HG03108 (cell line): ENCODE results near the gene STAT3.
"Not testable (repeated sequence)": the region's sequence is repeated elsewhere in the genome, so short reads cannot be mapped to it uniquely, and the experiment has no call there.

Experiments used
- ATAC-seq: cut with Tn5 transposase; IDR thresholded peaks from one replicate; pipeline ENCODE4 v1.9.1; 2021; ENCODE audit warnings: moderate library complexity; ENCODE audit not compliant: unreplicated experiment

Gene STAT3

DNA sequence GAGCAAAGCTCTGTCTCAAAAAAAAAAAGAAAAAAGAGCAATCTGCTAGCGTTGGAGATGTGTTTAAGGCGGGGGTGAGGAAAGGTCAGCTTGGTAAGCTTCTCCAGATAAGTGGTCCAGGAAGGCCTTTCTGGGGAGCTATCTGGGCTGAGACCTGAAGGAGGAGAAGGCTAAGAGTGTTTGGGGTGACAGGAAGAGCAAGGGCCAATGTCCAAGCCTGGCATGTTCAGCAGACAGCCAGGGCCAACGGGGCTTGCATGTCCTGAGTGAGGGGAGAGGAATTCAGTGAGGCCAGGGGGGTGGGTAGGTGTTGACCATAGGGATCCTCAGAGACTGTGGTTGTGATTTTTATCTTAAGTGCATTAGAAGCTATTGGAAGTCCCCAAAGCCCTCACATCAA is 84.5 kb downstream of the STAT3 start:
- ATAC-seq: no peak

DNA sequence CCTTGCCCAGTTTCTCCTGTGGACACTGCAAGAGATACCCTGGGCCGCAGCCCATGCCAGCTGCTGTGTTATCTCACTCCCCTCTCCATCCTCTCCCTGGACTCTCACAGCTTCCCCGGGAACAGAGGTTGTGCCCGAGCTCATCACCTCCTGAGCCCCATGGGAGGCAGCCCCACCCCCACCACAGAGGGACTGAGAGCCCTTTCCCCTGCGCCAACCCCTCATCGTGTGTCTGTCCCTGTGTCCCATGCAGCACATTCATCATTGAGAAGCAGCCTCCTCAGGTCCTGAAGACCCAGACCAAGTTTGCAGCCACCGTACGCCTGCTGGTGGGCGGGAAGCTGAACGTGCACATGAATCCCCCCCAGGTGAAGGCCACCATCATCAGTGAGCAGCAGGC is 87.2 kb downstream of the STAT3 start:
- no peak for ATAC-seq

DNA sequence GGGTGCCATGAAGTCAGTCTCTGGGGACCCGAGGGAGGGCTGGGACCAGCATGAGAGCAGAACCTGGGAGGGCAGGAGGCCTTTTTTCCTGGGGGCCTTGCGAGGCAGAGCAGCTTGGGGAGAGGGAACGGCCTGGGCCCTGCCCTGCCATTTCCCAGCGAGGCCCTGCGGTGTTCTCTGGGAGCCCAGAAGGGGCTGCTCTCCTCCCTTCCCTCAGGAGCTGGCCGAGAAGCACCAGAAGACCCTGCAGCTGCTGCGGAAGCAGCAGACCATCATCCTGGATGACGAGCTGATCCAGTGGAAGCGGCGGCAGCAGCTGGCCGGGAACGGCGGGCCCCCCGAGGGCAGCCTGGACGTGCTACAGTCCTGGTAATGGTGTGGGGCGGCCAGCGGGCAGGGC is 88.3 kb downstream of the STAT3 start:
- not testable (repeated sequence) for ATAC-seq

DNA sequence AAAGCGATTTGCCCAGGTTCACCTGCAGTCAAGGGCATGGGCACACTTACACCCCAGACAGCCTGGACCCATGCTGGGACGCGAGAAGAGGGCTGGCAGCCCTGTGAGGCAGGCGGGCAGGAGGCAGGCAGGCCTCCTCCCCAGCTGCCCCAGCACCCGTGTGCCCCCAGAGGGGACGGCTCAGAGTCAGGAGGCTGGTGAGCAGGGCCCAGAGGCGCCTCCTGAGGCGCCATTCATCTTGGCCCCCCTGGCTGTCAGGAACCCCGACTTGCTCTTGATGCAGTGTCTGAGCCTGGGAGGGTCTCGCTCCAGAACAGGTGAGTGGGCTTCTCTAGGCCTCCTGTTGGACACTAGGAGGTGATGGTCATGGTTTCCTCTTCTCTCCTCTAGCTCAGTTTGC is 88.9 kb downstream of the STAT3 start:
- not testable (repeated sequence) for ATAC-seq

DNA sequence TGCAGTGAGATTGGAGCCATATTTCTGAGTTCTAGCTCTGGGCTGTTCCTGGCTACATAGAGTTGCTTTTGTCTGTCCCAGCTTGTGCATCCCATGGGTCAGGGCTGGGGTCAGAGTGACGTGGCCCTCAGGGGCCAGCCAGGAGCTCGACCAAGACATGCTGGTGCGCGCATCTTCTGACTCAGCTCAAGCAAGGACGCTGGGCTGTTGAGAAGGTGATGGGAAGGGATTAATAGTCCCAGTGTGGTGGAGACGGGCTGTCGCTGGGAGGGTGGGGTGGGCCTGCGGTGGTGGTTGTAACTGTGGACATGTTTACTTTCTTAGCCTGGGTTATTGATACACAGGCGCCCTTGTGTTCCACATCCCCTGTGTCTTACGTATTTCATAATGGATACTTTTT is 90.5 kb downstream of the STAT3 start:
- not testable (repeated sequence) for ATAC-seq

DNA sequence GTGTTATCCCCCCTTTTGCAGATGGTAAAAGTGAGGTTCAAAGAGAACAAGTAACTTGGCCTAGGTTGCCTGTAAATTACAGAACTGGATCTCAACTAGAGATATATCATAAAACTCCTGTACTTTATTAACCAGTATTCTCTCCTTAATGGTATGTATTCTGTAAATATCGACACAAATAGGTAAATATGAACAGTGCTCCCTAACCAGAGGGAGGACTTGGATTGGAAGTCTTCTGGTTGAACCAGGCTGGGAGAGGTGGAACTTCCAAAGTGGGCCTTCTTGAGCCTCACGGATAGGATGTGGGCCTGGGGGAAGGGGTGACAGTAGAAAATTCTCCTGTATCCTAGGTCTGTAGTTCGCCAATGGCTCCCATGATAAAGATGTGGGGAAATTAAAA is 92.2 kb downstream of the STAT3 start:
- no peak for ATAC-seq

DNA sequence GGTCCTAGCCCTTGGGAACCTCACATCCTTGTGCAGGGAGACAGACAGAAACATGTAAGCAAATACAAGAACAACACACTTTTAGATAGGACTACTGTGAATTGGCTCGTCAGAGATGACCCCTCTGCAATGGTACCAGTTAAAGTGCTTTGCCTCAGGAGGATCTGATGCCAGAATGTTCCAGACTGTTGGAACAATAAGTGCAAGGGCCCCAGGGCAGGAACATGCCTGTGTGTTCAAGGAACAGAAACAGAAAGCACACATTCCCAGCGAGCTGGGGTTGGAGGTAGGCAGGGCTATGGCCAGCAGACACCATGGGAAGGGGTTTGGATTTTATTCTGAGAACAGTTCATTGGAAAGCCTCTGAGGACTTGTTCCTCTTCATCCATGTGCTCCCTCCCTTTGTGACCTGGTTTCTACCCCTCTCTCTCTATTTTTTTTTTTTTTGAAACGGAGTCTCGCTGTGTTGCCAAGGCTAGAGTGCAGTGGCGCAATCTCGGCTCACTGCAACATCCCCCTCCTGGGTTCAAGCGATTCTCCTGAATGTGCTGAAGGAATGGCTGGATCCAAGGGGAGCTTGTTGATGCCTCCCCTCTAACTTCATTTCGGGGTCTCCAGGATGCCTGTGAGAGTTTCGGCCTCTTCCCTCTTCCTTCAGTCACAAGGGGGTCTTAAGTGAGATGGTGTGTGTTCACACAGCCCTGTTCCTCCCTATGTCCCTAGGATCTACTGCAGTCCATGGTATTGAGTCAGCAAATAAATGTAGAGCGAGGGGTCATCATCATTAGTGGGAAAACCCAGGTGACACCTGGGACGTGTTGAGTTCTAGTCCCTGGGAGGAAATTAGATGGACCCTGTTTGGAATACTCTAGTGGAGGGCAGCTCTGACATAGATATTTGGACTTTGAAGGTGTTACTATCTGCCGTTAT is 93.5 kb downstream of the STAT3 start:
- no peak for ATAC-seq

DNA sequence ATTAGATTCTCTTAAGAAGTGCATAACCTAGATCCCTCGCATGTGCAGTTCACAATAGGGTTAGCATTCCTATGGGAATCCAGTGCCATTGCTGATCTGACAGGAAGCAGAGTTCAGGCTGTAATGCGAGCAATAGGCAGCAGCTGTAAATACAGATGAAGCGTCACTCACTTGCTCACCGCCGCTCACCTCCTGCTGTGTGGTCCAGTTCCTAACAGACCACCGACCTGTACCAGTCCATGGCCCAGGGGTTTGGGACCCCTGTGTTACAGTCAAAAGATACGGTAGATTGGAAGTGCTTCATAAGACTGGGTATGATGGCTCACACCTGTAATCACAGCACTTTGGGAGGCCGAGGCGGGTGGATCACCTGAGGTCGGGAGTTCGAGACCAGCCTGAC is 97.1 kb downstream of the STAT3 start:
- ATAC-seq: no peak

DNA sequence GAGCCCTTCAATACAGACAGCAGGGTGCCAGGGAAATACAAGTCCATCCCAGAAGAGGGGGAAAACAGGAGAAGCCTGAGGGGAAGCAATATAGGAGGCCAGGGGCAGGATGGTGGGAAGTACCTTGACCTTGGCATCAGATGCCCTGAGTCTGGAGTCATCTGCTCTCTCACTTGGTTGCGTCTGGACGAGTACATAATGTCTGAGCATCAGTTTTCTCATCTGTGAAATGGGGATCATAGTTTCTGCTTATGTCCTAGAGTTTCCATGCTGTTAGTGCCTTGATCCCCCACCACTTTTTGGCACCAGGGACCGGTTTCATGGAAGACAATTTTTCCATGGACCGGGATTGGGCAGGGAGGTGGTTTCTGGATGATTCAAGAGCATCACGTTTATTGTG is 97.7 kb downstream of the STAT3 start:
- no peak for ATAC-seq

DNA sequence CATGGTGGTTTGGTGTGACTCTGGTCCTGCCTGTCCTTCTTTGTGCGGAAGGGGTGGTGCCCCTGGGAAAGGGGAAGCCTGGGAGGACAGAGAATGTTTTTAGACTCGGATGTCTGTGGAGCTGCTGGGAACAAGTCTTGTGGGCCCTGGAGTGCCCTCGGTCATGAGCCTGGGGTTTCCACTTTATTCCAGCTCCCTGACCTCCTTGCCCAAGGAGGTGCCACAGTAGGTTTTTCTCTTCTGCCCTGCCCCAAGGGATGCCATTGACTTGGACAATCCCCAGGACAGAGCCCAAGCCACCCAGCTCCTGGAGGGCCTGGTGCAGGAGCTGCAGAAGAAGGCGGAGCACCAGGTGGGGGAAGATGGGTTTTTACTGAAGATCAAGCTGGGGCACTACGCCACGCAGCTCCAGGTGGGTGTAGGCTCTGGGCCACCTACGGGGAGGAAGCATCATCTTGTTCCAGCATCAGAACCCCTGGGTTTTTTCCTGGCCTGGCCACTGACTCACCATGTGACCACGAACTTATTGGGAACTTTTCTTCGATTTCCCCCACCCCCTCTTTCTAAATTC is 98.5 kb downstream of the STAT3 start:
- ATAC-seq: no peak

DNA sequence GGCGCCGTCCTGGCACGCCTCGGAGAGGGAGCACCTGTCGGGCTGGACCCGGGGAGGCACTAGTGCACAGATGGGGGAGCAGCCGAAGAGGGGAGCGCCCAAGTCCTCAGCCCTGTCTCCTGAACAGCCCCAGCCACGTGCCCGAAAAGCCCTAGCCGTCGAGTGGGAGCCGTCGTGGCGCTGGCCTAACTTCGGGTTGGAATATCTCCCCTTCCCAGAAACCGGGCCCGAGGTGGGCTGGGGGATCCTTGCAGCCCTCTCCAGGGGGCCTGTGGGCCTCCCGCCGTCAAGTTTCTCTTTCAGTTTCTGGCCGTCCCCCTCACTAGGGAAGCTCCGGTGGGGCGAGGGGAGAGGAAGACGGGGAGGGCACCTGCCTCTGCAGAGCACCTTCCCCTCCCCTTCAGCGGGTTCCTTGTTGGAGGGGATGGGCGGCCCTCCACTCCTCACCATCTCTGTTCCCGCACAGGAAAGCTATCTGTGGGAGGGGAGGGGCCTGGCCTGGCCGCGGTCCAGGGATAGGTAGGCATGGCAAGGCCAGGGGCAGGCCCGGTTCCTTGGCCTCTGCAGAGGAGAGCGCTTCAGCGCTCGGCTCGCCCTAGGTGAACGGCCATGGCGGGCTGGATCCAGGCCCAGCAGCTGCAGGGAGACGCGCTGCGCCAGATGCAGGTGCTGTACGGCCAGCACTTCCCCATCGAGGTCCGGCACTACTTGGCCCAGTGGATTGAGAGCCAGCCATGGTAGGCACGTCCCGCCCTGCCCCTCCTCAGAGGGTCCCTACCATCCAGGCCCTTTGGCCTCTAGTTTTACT is 99.2 kb downstream of the STAT3 start:
- ATAC-seq: peak; percentile 21

DNA sequence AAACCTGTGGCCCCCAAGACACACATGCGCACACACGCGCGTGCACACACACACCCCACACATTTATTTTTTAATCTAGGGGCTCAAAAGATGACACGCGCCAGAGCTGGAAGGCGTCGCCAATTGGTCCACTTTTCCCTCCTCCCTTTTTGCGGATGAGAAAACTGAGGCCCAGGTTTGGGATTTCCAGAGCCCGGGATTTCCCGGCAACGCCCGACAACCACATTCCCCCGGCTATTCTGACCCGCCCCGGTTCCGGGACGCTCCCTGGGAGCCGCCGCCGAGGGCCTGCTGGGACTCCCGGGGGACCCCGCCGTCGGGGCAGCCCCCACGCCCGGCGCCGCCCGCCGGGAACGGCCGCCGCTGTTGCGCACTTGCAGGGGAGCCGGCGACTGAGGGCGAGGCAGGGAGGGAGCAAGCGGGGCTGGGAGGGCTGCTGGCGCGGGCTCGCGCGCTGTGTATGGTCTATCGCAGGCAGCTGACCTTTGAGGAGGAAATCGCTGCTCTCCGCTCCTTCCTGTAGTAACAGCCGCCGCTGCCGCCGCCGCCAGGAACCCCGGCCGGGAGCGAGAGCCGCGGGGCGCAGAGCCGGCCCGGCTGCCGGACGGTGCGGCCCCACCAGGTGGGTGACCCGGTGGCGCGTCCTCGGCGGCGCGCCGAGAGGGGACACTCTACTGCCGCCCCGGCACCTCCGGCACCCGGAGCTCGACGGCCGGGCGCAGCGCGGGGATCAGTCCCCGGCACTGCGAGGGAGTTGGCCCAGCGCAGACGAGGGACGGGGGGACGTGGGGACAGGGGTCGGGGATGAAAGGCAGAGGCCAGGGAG is 100.1 kb downstream of the STAT3 start, which contains the start of gene STAT5A:
Gene STAT5A (plus strand): TSS at position 522 of the 826 bp plus-strand sequence. CDS start 914 bp downstream, outside the sequence.
- peak; percentile 50 for ATAC-seq

DNA sequence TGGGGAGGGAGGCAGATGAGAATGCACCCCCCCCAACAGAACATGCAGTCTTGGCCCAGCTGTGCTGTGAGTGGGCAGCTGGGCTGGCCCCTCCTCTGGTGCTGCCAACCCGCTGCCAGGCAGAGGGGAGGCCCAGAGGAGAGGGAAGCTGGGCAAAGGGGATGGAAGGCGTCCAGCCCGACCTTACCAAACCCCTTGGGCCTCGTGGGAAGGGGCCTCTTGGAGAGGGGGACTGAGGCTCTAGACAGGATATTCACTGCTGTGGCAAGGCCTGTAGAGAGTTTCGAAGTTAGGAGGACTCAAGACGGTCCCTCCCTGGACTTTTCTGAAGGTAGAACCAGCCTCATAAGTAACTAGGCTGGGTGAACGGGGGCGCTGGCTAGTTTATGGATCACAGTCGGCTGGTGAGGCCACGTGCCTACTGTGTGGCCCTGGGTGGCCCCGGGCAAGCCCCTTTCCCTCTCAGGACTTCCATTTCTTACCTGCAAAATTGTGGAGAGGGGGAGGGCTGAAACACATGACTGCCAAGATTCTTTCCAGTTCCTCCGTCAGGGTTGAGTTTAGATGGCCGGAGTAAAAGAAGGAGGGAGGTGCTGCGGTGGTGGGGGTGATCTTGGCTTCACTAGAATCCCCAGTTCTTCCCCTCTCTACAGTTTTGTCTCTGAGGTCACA is 100.8 kb downstream of the STAT3 start:
- no peak for ATAC-seq

DNA sequence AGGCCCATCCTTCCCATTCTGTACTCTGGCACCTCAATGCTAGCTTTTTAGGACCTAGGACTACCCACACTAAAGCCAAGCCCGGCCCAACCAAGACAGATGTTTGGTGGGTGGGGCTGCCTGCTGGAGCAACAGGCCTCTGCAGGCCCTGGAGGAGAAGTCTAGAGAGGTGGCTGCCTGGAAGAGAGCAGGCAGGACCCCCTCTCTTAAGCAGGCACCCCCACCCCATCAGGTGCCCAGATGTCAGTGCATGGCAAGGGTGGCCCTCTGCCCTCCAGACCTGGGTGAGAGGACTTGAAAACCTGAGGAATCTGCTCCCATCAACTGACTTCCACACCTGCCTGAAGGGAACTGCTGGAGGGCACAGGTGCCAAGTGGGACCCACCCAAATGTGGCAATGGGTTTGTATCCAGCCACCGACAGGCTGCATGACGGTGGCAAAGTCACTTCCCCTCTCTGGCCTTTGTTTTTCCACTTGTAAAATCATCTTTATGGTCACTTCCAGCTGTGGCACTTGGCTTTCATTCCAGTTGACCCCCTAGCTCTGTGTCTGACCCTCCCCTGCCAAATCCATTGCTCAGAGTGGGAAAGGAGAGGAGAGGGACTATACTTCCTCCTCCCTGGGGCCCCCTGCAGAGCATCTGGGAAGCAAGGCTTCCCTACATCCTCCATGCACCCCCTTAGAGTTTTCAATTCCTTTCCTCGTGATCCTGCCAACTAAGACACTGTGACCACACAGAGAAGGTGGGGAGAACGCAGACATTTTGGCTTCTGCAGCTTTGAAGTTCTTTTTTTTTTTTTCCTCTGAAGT is 101.6 kb downstream of the STAT3 start:
- no peak for ATAC-seq

DNA sequence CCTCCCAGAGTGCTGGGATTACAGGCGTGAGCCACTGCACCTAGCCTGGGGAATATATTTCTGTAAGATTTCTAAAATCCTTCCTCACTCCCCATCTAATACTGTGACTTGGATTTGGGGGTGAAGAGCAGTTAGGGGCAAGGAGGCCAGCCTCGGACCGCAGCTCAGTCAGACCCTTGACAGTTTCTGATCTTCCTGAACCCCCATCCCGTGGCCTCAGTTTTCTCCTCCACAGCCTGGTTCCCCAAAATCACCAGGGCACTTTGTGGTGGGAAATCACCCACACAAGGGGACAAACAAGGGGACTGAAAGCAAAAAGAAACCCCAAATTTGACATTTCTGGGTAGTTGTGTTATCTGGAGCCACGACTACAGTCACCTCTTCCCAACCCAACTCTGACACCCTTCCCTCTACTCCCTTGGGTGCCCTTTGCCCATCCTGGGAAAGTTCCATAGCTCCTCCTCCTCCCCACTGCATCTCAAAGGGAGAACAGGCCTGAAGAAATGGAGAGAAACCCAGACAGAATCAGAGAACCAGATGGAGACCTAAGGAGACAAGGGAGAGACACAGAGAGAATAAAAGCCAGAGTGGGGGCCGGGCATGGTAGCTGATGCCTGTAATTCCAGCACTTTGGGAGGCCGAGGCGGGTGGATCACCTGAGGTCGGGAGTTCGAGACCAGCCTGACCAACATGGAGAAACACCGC is 102.7 kb downstream of the STAT3 start:
- no peak for ATAC-seq

DNA sequence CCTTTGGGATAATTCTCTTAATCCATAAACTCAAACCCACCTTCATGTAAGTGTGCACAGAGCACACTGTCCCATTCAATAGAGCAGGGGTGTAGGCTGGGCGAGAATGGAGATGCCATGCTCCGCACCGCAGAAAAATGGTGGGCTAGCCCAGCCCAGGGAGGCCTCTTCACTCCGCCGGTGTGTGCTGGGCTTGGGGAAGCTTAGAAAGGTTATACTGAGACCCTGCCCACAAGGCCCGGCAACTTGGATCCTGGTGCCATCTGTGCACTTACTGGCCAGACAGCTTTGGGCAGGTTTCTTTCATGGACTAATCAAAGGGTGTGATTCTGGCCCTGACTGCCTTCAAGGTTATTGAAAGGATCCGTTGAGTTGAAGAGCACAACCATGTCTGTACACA is 103.7 kb downstream of the STAT3 start:
- ATAC-seq: no peak

DNA sequence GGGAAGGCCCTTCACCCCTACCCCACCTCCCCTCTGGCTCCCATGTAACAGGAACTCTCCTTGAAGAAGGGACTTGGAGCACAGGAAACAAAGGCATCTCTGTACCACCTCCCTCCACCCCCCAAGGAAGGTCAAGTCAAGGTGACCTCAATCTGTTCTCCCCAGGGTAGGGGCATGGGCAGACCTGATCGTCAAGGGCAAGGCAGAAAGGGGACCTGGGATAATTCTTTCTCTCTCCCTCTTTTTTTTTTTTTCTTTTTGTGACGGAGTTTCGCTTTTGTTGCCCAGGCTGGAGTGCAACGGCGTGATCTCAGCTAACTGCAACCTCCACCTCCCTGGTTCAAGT is 104.2 kb downstream of the STAT3 start:
- ATAC-seq: no peak

DNA sequence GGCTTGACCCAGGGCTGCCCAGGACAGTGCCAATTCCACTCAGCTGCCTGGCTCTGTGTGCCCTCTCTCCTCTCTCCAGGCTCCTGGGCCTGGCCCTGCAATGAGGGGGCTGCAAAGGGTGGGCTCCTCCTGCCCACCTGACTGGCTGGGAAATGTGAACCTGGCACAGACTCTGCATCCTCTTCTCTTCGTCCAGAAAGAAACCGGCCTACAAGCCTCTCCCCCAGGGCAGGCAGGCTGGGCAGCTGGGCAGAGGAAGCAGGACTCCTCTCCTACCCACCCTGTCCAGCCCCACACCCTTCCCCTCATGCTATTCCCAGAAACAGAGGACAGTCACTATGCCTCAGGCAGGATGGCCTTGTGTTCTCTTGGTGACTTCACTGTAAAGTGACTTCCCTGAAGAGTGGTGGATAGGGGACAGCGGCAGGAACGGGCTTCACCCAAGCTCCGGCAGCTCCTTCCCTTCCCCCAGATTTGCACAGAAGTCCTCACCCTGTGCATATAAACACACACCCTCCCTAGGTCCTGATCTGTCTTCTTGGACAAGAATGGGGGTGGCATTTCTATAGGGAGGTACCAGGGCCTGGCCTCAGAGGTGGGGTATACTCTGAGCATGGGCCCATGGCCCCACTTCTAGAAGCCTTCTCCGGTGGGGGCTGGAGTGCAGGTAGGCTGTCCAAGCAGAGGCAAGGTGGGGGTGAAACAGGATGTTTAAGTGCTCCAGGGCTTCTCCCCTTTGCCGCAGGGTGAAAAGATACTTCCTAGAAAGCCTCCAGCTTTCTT is 104.8 kb downstream of the STAT3 start:
- no peak for ATAC-seq
